ENCODE results near the gene SLC35A4.

- no peak for TF ChIP-seq CTCF (IDR thresholded peaks at IDR 0.05)
- no peak for TF ChIP-seq POLR2A (IDR thresholded peaks at IDR 0.05)
- no peak for TF ChIP-seq POLR2AphosphoS5 (IDR thresholded peaks at IDR 0.05; ENCODE audit: insufficient read depth in 1 of 2, low read depth in 1 of 2)
Measured at GRCh38 chr5:140565024-140565779, 574 bp downstream of the SLC35A4 start.
